ENCODE results near the gene SBK2.

SBK2 gene

GRCh38 chr19:55486043-55486970, 50.6 kb downstream of the SBK2 start:
- DNase-seq (ENCODE audit: low read depth): no peak

GRCh38 chr19:55485439-55486011, 51.4 kb downstream of the SBK2 start:
- DNase-seq (ENCODE audit: low read depth): no peak

GRCh38 chr19:55484593-55485438, 52.1 kb downstream of the SBK2 start, which contains the start of gene NAT14:
Gene NAT14 (plus strand): TSS chr19:55485188. CDS start chr19:55485709, 521 bp downstream.
- DNase-seq (ENCODE audit: low read depth): no peak

- DNase-seq (ENCODE audit: low read depth): no peak
These were observed 53.0 kb downstream of the SBK2 start for GRCh38 chr19:55483706-55484592.

- DNase-seq (ENCODE audit: low read depth): no peak
These were observed 53.8 kb downstream of the SBK2 start for GRCh38 chr19:55482967-55483705.

- no peak for DNase-seq (ENCODE audit: low read depth)
These were observed 54.6 kb downstream of the SBK2 start for GRCh38 chr19:55482156-55482961.

- no peak for DNase-seq (ENCODE audit: low read depth)
These were observed 55.2 kb downstream of the SBK2 start for GRCh38 chr19:55481794-55482155.

- no peak for DNase-seq (ENCODE audit: low read depth)
These were observed 55.7 kb downstream of the SBK2 start for GRCh38 chr19:55481148-55481793.

- no peak for DNase-seq (ENCODE audit: low read depth)
These were observed 57.3 kb downstream of the SBK2 start for GRCh38 chr19:55479451-55480230.

- DNase-seq (ENCODE audit: low read depth): no peak
These were observed 57.9 kb downstream of the SBK2 start for GRCh38 chr19:55479045-55479444.
